Measurements from ENCODE around the gene MGLL. TPM values are rescaled to one million over a fixed set of nuclear protein-coding genes. Genes with fewer than 3 reads are reported as not detected.

The MGLL gene
- total RNA-seq, 2 experiments from 2014 or later, result 0.28 to 0.38 TPM

DNA sequence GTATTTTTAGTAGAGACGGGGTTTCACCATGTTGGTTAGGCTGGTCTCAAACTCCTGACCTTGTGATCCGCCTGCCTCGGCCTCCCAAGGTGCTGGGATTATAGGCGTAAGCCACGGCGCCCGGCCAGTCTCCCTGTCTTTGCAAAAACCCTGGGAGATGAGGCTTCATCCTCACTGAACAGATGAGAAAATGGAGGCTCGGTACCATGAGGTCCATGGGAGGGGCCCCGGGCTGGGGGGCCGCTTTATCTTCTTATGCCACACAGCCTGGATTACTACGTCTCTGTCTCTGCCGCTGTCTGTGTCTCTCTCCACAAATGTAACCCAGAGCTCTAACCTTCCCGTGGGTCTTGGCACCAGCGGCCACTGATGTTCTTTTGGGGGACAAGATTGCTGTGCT is 110.4 kb downstream of the MGLL start:
- Histone ChIP-seq H3K4me3 (ENCODE audit: low read length) (no peak overlapping the region), H3K36me3 (ENCODE audit: insufficient read depth, low read length) (no peaks in the 10 kb centered on the region), H3K9me3 (ENCODE audit: control insufficient read depth in 1 of 2, insufficient read depth in 1 of 2, low read length in 2 of 2) (no peaks in the 10 kb centered on the region), H3K27me3 (ENCODE audit: control insufficient read depth in 1 of 2, insufficient read depth in 2 of 2, low read length in 2 of 2) (no peaks in the 10 kb centered on the region), H3K4me1 (ENCODE audit: insufficient read depth, low read length) (no peaks in the 10 kb centered on the region), H3K27ac (ENCODE audit: low read depth in 1 of 2, low read length in 2 of 2) (no peak overlapping the region)
- POLR2A ChIA-PET, result no interaction called here
- H3K4me3 Mint-ChIP-seq, result no peak overlapping the region
- H3K27ac Mint-ChIP-seq, result no peak overlapping the region
- no peak for DNase-seq
- TF ChIP-seq CTCF (IDR thresholded peaks at IDR 0.05), result no peak
- no peaks in the 10 kb centered on the region for H3K4me1 Mint-ChIP-seq (ENCODE audit: low read depth)
- H3K27me3 Mint-ChIP-seq, result peaks cover 4% of the 10 kb centered on the region
- ATAC-seq (ENCODE audit: poor library complexity), result no peak
- CTCF ChIA-PET, result no interaction called here
- no peaks in the 10 kb centered on the region for H3K36me3 Mint-ChIP-seq (ENCODE audit: low read depth)
- intact Hi-C loops (cut with DNase I, micrococcal nuclease), result no loop called here
- H3K9me3 Mint-ChIP-seq, result no peaks in the 10 kb centered on the region

- H3K4me1 ChIP-seq (ENCODE audit: insufficient read depth, low read length), result no peaks in the 10 kb centered on the region
- intact Hi-C loops (cut with DNase I, micrococcal nuclease), result no loop called here
- H3K4me1 Mint-ChIP-seq (ENCODE audit: low read depth), result no peaks in the 10 kb centered on the region
- no peak overlapping the region for H3K4me3 ChIP-seq (ENCODE audit: low read length)
- no peaks in the 10 kb centered on the region for H3K36me3 Mint-ChIP-seq (ENCODE audit: low read depth)
- TF ChIP-seq CTCF (IDR thresholded peaks at IDR 0.05), result no peak
- ChIA-PET CTCF (no interaction called here), POLR2A (no interaction called here)
- no peak overlapping the region for H3K4me3 Mint-ChIP-seq
- no peak overlapping the region for H3K27ac Mint-ChIP-seq
- H3K9me3 Mint-ChIP-seq, result no peaks in the 10 kb centered on the region
- DNase-seq (peak in 1 of 14 experiments; percentile 11), ATAC-seq (ENCODE audit: poor library complexity) (no peak)
- no peaks in the 10 kb centered on the region for H3K36me3 ChIP-seq (ENCODE audit: insufficient read depth, low read length)
- no peaks in the 10 kb centered on the region for H3K9me3 ChIP-seq (ENCODE audit: control insufficient read depth in 1 of 2, insufficient read depth in 1 of 2, low read length in 2 of 2)
- H3K27me3 Mint-ChIP-seq, result peaks cover 4% of the 10 kb centered on the region
- H3K27me3 ChIP-seq (ENCODE audit: control insufficient read depth in 1 of 2, insufficient read depth in 2 of 2, low read length in 2 of 2), result no peaks in the 10 kb centered on the region
- H3K27ac ChIP-seq (ENCODE audit: low read depth in 1 of 2, low read length in 2 of 2), result no peak overlapping the region
Measured at GRCh38 chr3:127711021-127711695, 111.2 kb downstream of the MGLL start.

GRCh38 chr3:127710155-127710941 is 112.0 kb downstream of the MGLL start:
- CTCF ChIA-PET, result no interaction called here
- TF ChIP-seq CTCF (IDR thresholded peaks at IDR 0.05), result no peak
- Mint-ChIP-seq H3K27ac (no peak overlapping the region), H3K36me3 (ENCODE audit: low read depth) (no peaks in the 10 kb centered on the region), H3K27me3 (peaks cover 4% of the 10 kb centered on the region), H3K4me3 (no peak overlapping the region), H3K9me3 (no peaks in the 10 kb centered on the region), H3K4me1 (ENCODE audit: low read depth) (no peaks in the 10 kb centered on the region)
- intact Hi-C loops (cut with DNase I, micrococcal nuclease), result no loop called here
- ATAC-seq (ENCODE audit: poor library complexity) (no peak), DNase-seq (peak in 1 of 14 experiments; percentile 17)
- Histone ChIP-seq H3K4me1 (ENCODE audit: insufficient read depth, low read length) (no peaks in the 10 kb centered on the region), H3K9me3 (ENCODE audit: control insufficient read depth in 1 of 2, insufficient read depth in 1 of 2, low read length in 2 of 2) (no peaks in the 10 kb centered on the region), H3K27ac (ENCODE audit: low read depth in 1 of 2, low read length in 2 of 2) (no peak overlapping the region), H3K36me3 (ENCODE audit: insufficient read depth, low read length) (no peaks in the 10 kb centered on the region), H3K4me3 (ENCODE audit: low read length) (no peak overlapping the region), H3K27me3 (ENCODE audit: control insufficient read depth in 1 of 2, insufficient read depth in 2 of 2, low read length in 2 of 2) (no peaks in the 10 kb centered on the region)
- POLR2A ChIA-PET, result no interaction called here

Measured in CD4-positive, alpha-beta T cell (primary cell).